Amygdala (tissue), 56 donors: ENCODE data around the gene MAN2A1.

ENCODE experiments used
- DNase-seq, 56 donors: peaks; one replicate each; lab custom pipeline; 2025; lab: John Stamatoyannopoulos, UW

MAN2A1 gene

DNA sequence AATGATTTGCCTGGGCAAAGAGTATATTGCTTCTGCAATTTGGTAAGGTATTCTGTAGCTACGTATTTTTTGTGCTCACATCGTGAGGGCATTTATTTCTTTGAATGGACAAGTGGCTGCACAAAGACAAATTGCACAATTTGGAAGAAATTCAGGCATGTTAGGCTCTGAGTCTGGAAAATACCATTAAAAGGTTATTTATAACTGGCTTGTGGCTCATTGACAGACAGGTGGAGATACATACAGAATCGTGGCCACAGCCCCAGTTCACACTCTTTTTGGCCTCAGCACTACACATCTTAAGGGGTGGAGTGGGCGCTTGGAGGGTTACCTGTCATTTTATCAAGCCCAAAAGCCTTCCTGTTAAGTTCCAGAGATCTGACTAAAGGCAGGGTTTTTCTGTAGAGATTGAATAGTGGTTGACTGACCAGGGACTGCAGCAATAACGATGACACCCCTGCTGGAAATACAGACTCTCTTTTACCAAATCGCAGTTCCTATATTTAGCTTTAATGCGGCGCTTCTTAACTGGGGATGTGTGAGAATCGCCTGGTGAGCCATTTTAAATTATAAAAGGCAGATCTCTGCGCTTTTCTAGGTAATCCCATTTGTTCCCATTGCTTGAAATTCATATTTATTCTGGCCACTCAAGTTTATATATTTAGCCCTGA lies 14.7 kb downstream of the MAN2A1 start:
- DNase-seq: no peak

DNA sequence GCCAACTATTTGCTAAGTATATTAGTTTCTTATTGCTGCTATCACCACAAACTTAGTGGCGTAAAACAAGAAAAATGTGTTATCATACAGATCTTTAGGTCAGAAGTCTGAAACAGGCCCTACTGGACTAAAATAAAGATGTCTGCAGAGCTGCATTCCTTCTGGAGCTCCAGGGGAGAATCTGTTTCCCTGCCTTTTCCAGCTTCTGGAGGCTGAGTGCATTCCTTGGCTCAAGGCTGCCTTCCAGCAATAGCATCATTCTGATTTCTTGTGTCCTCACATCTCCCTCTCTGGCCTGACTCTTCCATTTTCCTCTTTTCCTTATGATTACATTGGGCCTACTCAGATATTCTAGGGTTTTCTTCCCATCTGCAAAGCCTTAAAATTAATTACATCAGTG lies 15.9 kb downstream of the MAN2A1 start:
- DNase-seq: no peak

DNA sequence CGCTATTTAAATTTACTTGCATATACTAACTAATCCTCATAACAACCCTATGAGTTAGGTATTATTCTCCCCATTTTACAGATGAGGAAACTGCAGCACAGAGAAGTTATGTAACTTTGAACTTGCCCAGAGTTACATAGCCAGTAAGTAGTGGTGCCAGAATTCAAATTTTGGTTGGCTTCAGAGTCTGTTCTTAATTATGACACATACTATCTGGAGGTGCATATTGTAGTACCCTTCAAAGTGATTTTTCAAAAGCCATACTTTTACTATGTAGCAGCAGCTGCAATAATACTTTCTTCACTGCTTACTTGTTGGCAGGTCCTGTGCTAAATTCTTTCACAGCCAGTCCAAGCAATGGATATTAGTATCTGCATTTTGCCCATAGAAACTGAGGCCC lies 16.4 kb downstream of the MAN2A1 start:
- no peak for DNase-seq

DNA sequence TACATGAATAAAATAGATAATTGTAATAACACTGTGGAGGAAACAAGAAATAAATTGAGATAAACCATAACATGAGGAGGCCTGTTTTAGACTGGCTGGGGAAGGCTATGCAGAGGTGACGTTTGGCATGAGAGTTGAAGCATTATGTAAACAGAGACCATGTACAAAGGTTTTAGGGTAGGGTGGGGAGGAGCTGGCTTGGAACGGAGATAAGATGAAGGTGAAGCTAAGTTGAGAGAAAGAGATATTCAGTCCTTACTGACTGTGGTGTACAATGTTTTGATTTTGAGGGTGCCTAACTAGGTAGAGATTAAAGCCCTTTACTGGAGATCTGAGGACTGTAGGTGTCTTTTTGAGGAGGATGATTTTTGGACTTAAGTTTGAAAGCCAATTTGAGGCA lies 17.8 kb downstream of the MAN2A1 start:
- DNase-seq: no peak

DNA sequence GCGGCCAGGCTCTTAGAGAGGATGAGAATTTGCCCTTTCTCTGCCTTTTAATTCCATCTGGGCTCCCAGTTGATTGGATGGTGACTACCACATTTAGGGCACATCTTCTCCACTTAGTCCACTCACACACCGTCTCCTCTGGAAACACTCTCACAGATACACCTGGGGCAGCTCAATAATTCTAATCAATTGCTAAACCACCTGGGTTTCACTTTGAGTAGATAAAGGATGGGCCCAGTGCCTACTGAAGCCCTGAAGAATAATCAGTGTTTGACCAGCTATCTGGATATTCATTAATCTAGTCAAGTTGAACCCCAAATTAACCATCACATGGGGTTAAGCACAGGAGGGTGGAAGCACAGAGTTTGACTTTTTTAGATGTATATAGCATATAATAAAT lies 19.1 kb downstream of the MAN2A1 start:
- DNase-seq: no peak

DNA sequence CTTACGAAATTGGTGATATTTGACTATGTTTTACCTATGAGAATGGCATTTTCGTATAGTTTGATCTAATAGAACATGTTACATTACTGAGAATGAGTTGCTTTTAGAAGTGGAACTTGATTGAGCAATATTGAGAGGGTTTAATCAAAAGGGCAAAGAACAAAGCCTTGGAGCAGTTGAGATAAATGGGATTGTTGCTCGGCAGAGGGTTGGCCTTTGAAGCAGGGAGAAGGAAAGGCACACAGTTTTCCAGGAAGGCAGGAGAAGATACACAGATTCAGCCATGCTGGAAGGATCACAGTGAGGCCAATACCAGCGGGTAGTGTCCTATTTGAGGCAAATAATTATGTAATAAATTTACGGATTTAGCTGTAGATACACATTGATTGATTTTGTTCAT lies 19.5 kb downstream of the MAN2A1 start:
- no peak for DNase-seq

DNA sequence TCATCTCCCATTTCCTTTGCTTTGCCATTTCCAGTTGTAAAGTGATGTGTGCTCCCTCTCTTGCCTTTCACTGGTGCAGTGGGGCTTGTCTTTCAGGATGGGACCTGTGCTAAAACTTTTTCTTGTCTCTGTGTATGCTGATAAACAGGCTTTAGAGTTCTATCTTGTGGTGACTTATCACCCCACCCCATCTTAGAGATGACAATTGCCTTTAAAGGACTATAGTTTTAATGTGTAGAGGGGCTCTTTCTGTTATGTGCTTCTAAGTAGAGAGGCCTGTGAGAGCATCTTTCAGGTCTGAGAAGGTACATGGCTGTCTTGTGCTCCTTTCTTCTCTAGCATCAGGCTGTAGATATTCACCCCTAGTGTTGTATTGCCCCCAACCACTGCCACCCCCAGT lies 21.9 kb downstream of the MAN2A1 start:
- no peak for DNase-seq

DNA sequence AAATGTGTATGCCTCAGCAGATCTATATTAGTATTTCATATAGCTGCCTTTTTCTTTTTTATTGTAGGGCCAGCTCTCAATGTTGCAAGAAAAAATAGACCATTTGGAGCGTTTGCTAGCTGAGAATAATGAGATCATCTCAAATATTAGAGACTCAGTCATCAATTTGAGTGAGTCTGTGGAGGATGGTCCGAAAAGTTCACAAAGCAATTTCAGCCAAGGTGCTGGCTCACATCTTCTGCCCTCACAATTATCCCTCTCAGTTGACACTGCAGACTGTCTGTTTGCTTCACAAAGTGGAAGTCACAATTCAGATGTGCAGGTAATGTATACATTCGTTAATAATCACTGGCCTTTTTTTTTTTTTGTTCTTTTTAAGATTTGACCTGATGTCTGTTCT lies 23.7 kb downstream of the MAN2A1 start:
- DNase-seq: no peak

DNA sequence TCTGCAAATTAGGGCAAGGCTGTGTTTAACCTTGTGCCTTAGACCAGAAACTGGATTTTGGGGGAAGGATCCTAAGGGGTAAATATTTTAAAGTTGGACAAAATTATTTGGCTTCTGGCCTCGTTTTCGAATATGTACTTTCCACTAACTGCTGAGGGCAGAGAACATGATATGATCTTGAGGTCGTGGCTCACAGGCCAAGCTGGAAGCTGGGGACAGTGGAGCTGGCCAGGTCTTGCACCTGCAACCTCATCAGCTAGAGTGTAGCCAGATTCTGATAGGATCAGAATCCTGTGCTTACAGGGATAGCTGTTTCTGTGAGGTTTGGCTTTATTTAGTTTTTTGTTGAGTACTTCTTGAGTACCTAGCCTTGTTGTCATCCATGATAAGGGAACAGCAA lies 24.9 kb downstream of the MAN2A1 start:
- no peak for DNase-seq

DNA sequence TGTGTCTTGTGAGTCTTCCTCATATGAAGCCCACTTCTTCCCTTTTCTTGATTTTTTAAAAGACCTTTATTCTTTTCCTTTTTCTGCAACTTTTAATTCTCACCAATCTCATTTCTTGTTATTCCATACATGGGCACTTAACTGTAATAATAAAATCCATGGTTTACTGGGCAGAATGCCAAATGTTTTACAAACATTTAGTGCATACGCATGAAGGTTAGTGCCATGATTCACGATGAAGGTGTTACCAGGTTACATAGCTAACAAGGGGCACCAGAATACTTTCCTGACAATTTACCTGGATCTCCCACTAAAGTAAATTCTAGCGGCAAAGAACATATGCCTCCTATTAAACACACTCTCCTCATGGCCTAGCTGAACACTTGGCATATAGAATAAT lies 28.5 kb downstream of the MAN2A1 start:
- no peak for DNase-seq

DNA sequence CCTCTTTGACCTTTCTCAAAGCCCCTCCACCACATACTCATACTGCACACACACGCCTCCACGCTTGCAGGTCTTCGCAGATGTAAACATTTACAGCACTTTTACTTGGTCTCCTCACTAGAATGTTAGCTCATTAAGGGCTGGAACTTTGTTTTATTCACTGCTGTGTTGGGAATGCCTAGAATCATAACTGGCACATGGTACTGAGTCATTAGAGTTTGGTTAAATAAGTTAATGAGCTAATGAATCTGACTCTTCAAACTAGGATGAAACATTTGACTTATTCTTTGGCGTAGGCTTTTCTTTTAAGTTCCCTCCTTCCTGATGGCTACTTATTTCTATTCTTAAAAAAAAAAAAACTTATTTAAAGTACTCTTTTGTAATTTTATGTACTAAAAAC lies 28.9 kb downstream of the MAN2A1 start:
- DNase-seq: no peak

DNA sequence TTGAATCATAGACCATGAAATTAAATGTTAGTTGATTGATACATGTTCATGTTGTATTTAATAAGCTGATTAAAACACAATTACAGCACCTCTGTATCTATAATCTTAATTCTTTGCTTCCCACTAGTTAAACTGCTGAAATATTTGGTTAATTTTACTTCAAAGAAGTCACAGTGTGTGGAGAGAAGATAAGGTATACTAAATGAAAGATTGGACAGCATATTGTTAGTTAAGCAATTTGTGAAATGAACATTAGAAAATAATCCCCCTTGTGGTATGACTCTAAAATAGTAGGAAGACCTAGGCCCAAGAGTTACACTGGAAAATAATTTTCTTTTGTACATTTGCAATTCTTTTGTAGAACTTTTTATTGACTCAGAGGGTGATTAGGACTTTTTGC lies 30.3 kb downstream of the MAN2A1 start:
- DNase-seq: no peak

DNA sequence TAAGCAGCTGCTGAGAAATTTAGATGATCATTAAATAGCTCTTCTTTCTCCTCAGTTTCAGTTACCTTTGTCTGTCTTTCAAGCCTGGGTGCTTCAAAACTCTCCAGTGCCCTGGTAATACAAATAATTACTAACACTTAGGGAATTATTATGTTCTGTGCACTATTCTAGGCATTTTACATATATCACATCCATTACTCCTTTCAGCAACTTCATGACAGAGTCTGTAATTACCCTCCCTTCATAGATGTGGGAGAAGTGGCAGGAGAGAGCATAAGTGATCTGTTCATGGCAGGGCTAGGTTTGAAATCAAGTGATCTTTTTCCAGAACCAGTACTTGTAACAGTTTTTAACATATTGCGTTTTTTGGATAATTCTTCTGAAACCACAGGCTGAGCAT lies 32.0 kb downstream of the MAN2A1 start:
- DNase-seq: no peak

DNA sequence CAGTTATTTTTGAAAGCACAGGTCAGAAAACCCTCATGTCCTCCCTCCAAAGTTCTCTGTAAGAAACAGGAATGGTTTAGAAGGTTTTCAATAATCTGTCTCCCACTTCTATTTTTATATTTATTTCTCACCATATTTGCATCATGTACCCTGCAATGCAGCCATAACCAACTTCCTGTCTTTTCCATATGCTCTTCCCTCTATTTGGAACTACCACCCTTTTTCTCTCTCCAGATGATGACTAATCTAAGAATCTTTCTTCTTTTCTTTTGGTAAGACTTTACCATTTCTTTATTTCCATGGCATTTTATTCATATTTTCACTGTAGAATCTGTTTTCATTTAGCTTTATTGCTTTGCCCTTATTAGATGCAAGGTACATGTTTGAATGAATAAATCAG lies 33.9 kb downstream of the MAN2A1 start:
- no peak for DNase-seq

DNA sequence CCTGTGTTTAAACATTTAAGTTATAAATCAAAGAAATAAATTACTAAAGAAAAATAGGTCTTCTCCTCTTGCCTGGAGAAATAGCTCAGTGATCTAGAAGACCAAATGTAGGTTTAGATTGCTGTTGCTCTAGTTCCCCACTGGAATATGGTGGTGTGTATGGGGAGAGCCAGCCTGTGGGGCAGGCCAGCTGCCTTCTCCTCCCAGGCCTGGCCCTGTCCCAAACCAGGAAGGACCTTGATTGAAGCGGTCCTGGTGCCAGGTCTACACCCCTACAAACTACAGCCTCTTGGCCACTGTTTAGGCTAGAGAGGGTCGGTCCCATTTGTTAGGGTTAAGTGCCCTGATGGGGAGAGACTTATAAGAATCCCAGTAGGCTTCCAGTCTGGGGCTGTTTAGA lies 35.4 kb downstream of the MAN2A1 start:
- no peak for DNase-seq

DNA sequence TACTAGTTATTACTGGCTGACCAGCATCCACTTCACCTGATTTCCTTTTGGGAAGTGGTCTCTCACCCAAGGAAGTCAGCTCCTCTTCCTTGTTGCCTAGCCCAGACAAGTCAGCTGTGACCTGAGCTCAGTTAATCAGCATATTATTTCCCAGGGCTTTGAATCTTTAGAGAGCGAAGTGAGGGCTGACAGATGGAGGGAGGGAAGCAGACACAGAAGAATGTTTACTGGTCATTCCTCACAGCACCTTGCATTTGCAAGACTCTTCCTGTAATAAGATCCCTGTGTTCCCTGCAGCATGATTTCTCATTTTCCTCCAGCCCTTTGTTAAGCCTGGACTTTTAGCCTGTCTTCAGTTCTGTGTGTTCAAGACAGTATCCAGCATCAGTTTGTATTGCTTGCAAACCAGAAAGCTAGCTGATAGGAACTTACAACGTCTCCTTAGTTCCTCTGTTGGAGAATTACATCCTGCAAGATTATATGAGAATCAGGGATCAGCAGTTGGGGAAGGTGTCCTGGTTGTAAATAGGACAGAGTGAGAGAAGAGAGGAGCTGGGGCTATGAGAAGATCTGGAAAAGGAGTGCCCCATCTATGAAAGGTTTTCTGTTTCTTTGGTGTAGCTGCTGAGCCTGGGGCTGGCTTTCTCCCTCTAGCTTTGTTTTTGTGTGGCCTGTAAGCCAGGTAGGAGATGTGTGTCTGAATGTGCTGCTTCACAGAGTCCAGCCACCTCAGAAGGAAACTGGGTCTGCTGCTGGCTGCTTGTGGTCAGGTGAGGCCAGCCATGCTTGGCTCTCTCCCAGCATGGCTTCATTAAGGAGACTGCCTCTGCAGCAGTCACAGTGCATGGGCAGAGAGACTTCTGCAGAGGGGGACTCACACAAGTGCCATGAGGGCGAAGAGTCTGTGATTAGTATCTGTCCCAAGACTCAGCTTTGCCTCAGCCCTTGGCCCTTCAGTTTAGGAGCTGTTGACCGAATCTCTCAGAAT lies 50.3 kb downstream of the MAN2A1 start:
- DNase-seq: peak in 4 of 56 donors; percentile 1 to 18 (median 3)

DNA sequence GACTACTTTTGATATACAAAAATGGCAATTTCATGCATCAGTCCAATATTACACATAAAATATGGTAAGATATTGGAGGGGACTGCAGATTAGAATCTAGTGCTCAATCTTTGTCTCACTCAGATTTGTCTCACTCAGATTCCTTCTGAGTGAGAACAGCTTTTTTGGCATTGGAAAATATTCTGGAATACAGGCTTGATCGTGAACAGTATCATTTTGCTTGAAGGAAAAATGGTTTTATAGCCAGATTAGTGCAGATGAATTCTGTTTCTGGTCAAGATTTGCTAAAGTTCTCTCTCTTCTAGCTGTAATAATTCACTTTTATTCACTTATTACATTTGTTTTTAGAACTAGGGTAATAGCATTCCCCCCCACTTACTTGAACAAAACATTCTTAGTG lies 51.2 kb downstream of the MAN2A1 start:
- no peak for DNase-seq

DNA sequence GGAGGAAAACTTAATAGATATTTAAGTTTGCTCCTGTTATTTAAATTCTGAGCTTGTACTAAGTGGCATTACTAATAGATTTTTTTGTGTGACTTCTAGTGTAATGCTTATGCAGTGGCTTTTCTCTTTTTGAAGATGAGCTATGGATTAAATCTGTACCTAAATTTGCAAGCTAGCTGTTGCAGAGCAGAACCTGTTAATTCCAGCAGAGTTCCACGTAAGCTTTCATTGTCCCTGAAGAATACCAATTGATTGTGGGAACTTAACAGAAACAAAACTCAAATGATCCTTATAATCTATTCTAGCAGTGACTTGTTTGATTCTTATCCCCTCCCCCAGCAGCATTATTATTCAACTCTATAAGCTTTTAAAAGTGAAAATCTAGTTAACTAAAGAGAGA lies 51.7 kb downstream of the MAN2A1 start:
- no peak for DNase-seq

DNA sequence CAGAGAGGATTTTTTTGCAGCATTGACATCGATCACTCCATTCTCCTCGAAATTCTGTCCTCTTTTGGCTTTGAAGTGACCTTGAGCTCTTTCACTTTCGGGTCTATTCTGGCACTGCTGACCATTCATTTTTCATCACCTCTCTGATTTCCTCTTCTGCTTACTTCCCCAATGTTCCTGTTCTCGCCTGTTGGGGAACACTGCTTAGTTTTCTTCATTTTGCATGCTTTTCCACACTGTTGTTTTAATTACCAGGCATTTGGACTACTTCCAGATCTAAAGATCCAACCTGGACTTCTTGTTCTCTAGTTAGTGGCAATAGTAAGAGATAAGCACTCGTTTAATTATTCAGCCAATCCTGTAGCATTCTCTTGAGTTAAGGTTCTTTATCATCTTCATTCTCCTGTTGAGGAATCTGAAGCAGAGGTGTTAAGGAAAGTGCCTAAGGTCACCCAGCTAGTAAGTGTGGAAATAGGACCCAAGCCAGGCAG lies 53.4 kb downstream of the MAN2A1 start:
- DNase-seq: no peak

DNA sequence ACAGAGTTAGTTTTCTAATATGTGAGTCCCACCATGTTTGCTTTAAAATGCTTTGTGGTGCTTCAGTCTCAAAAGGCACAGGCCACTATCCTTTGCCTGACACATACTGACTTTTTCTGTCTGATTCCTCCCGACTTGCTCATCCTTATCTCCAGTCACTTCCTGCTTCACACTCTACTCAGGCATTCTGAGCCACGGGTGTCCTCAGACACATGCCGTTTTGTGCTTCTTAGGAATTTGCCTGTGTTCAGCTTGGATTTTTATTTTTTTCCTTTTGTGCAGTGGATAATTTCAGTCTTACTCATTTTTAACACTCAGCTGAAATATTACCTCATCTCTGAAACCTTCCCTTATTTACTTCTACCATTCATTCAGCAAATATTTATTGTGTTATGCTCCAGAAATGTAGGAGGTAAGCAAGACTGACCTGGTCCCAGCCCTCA lies 54.1 kb downstream of the MAN2A1 start:
- DNase-seq: peak in 1 of 56 donors; percentile 20

DNA sequence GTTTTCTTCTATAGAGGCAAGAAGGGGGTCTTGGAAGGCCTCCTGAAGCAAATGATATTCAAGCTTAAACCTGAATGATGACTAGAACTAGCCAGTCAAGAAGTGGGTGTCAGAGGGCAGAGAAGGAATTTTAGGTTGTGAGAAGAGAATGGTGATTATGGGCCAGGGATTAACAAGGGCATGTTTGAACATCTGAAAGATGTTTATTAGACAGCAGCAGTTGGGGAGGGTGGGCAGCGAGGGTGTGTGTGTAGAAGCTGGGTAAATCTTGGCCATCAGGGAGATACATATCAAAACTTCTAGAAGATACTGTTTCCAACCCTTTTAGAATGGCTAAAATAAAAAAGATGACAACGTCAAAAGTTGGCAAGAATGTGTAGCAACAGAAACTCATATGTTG lies 54.5 kb downstream of the MAN2A1 start:
- no peak for DNase-seq

DNA sequence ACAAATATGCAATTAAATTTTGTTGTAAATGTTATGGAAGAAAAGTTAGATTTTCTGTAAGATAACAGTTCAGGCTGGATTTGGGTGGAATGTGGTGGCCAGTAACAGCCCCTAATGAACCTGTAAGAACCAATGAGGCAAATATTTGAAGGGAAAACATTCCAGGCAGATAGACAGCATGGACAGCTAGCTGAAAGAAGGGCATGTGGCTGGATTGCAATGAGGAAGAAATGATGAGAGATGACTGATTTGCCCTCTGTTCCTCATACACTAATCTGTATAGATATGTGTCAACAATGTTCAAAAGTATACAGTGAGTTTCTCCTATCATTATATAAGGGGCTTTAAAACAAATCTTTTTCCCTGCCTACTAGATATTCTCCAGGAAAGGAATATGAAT lies 58.8 kb downstream of the MAN2A1 start:
- no peak for DNase-seq
